Measurements from ENCODE around the gene CYP1B1.

DNA sequence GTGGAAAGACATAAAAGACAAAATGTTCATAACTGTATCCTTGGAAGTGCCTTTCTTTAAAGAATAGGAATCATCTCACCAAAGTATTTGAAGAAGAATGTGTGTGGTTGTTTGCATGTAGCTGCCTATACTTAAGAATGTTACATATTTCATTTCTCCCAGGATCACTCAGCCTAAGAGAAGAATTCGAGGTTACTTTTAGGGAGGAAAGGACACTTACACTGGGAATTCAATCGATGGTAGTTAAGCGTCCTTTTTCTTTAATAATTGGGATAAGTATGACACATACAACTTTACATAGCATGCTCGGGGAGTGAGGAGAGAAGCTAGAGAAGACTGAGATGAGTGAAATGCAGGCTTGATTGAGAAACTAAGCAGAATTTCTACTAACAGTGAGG lies 22.0 kb upstream of the CYP1B1 start:
- TF ChIP-seq, protein P1, sequence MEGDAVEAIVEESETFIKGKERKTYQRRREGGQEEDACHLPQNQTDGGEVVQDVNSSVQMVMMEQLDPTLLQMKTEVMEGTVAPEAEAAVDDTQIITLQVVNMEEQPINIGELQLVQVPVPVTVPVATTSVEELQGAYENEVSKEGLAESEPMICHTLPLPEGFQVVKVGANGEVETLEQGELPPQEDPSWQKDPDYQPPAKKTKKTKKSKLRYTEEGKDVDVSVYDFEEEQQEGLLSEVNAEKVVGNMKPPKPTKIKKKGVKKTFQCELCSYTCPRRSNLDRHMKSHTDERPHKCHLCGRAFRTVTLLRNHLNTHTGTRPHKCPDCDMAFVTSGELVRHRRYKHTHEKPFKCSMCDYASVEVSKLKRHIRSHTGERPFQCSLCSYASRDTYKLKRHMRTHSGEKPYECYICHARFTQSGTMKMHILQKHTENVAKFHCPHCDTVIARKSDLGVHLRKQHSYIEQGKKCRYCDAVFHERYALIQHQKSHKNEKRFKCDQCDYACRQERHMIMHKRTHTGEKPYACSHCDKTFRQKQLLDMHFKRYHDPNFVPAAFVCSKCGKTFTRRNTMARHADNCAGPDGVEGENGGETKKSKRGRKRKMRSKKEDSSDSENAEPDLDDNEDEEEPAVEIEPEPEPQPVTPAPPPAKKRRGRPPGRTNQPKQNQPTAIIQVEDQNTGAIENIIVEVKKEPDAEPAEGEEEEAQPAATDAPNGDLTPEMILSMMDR (IDR thresholded peaks at IDR 0.05 in 4 of 5, conservative IDR thresholded peaks at IDR 0.05 in 1 of 5) = no peak
- TF ChIP-seq POLR2A (IDR thresholded peaks at IDR 0.05) = no peak

Data from gastrocnemius medialis (tissue), 4 donors.